H1 (cell line): ENCODE data around the gene FBXL16. TPM values are rescaled to one million over a fixed set of nuclear protein-coding genes. Genes with fewer than 3 reads are reported as not detected.
"Not testable (repeated sequence)": the region's sequence is repeated elsewhere in the genome, so short reads cannot be mapped to it uniquely, and the experiment has no call there.

ENCODE experiments used
- CTCF ChIA-PET: fragments of 300-600 bp; sonication (Branson Sonifier 250); formaldehyde crosslinking; loops from one replicate; lab custom pipeline; 2021; ENCODE audit not compliant: partially characterized antibody; lab: Charles Lee
- POLR2A ChIA-PET: fragments of 300-600 bp; sonication (Branson Sonifier 250); formaldehyde crosslinking; loops from one replicate; lab custom pipeline; 2021; ENCODE audit warnings: inconsistent platforms; ENCODE audit not compliant: partially characterized antibody; lab: Charles Lee
- DNase-seq, 2 experiments: peaks; one replicate each; pipeline versions ENCODE4 v3.0.0 to v3.0.0-alpha.2; 2010 to 2022; ENCODE audit warnings: low spot score in 2 of 2, low read depth in 1 of 2, mixed read lengths in 1 of 2
- FAIRE-seq: peaks from 2 replicates; lab custom pipeline; 2011; peaks lifted over from hg19 to GRCh38; lab: Jason Lieb, UNC
- H2AFZ ChIP-seq: 2 replicates; pipeline ENCODE4 v1.8.1; 2012; ENCODE audit warnings: low read length, inconsistent platforms
- H2AK5ac ChIP-seq: 2 replicates; pipeline ENCODE4 v1.6.1; 2013; ENCODE audit warnings: low read depth, low read length
- H2BK120ac ChIP-seq: replicated peaks from 2 replicates; pipeline ENCODE3; 2013; ENCODE audit warnings: low read depth, low read length, inconsistent platforms
- H2BK12ac ChIP-seq: 2 replicates; pipeline ENCODE4 v1.6.1; 2013; ENCODE audit warnings: low read depth, low read length
- H2BK15ac ChIP-seq: 2 replicates; pipeline ENCODE4 v1.6.1; 2013; ENCODE audit warnings: low read length
- H2BK20ac ChIP-seq: 2 replicates; pipeline ENCODE4 v1.6.1; 2013; ENCODE audit warnings: low read length
- H2BK5ac ChIP-seq: 2 replicates; pipeline ENCODE4 v1.6.1; 2013; ENCODE audit warnings: low read depth, low read length
- H3K14ac ChIP-seq: 2 replicates; pipeline ENCODE4 v1.6.1; 2013; ENCODE audit warnings: inconsistent platforms; ENCODE audit not compliant: insufficient read length
- H3K18ac ChIP-seq: 2 replicates; pipeline ENCODE4 v1.6.1; 2013; ENCODE audit warnings: low read length; ENCODE audit errors: extremely low read depth
- H3K23ac ChIP-seq: 2 replicates; pipeline ENCODE4 v1.6.1; 2013; ENCODE audit warnings: inconsistent platforms; ENCODE audit not compliant: insufficient read length
- H3K23me2 ChIP-seq: 2 replicates; pipeline ENCODE4 v1.6.1; 2013; ENCODE audit warnings: low read depth, low read length
- H3K27ac ChIP-seq: 2 replicates; pipeline ENCODE4 v1.6.1; 2011; ENCODE audit warnings: low read depth, low read length, inconsistent platforms
- H3K27me3 ChIP-seq, 4 experiments: replicated peaks in 1 of 4; 1 replicate in 1 of 4; 2 replicates in 3 of 4; pipeline versions ENCODE4 v1.6.1 to v1.8.1; 2011 to 2013; ENCODE audit warnings: low read length in 3 of 4, mild to moderate bottlenecking in 3 of 4, inconsistent platforms in 2 of 4, mixed read lengths in 2 of 4, moderate library complexity in 1 of 4; ENCODE audit not compliant: control insufficient read depth in 3 of 4, insufficient read depth in 3 of 4; ENCODE audit errors: extremely low read depth in 1 of 4
- H3K36me3 ChIP-seq, 4 experiments: 2 replicates each; pipeline versions ENCODE4 v1.6.1 to v1.8.1; 2011 to 2013; ENCODE audit warnings: mild to moderate bottlenecking in 4 of 4, low read length in 3 of 4, moderate library complexity in 2 of 4, control low read depth in 1 of 4, inconsistent platforms in 1 of 4; ENCODE audit not compliant: insufficient read depth in 4 of 4, control insufficient read depth in 2 of 4
- H3K4ac ChIP-seq: replicated peaks from 2 replicates; pipeline ENCODE3; 2013; ENCODE audit warnings: low read length, low read depth, mixed read lengths, inconsistent platforms; ENCODE audit not compliant: insufficient read length
- H3K4me1 ChIP-seq, 4 experiments: replicated peaks in 1 of 4; 1 replicate in 1 of 4; 2 replicates in 3 of 4; pipeline versions ENCODE4 v1.6.1 to v1.8.1; 2011 to 2013; ENCODE audit warnings: low read length in 3 of 4, inconsistent platforms in 2 of 4, mixed read lengths in 1 of 4; ENCODE audit not compliant: insufficient read depth in 4 of 4, control insufficient read depth in 3 of 4
- H3K4me2 ChIP-seq, 2 experiments: 2 replicates each; pipeline versions ENCODE4 v1.6.1 to v1.8.1; 2011 to 2013; ENCODE audit warnings: low read depth in 2 of 2, low read length in 2 of 2, control low read depth in 1 of 2, inconsistent platforms in 1 of 2, mild to moderate bottlenecking in 1 of 2; ENCODE audit not compliant: insufficient read depth in 1 of 2
- H3K4me3 ChIP-seq, 4 experiments: fragments of 200-600, 300-600 bp in 1 of 4; sonication (generic), shearing (Covaris generic), sonication (Bioruptor Twin) in 1 of 4; 2 replicates each; pipeline versions ENCODE4 v1.5.1 to v1.8.1; 2011 to 2016; ENCODE audit warnings: low read length in 4 of 4, low read depth in 3 of 4, control low read depth in 2 of 4, inconsistent platforms in 2 of 4, mild to moderate bottlenecking in 2 of 4, mixed read lengths in 1 of 4, moderate library complexity in 1 of 4; ENCODE audit not compliant: insufficient read depth in 2 of 4; ENCODE audit errors: extremely low read depth in 1 of 4
- H3K56ac ChIP-seq: replicated peaks from 2 replicates; pipeline ENCODE3; 2013; ENCODE audit warnings: low read depth, mild to moderate bottlenecking, mixed read lengths, low read length, inconsistent platforms; ENCODE audit not compliant: insufficient read length
- H3K79me1 ChIP-seq: 2 replicates; pipeline ENCODE4 v1.6.1; 2013; ENCODE audit warnings: low read depth, low read length, control low read depth
- H3K79me2 ChIP-seq, 2 experiments: 2 replicates each; pipeline versions ENCODE4 v1.6.1 to v1.8.1; 2012 to 2013; ENCODE audit warnings: low read length in 2 of 2, mild to moderate bottlenecking in 2 of 2, inconsistent platforms in 1 of 2; ENCODE audit not compliant: insufficient read depth in 2 of 2, control insufficient read depth in 1 of 2
- H3K9ac ChIP-seq, 4 experiments: replicated peaks in 1 of 4; 1 replicate in 1 of 4; 2 replicates in 3 of 4; pipeline versions ENCODE4 v1.6.1 to v1.8.1; 2011 to 2013; ENCODE audit warnings: low read depth in 3 of 4, low read length in 3 of 4, control low read depth in 2 of 4, mild to moderate bottlenecking in 2 of 4, moderate library complexity in 2 of 4, inconsistent platforms in 1 of 4; ENCODE audit errors: extremely low read depth in 1 of 4
- H3K9me3 ChIP-seq, 2 experiments: 2 replicates each; pipeline versions ENCODE4 v1.6.1 to v1.8.1; 2012 to 2013; ENCODE audit warnings: mild to moderate bottlenecking in 2 of 2, moderate library complexity in 2 of 2, control low read depth in 1 of 2, inconsistent platforms in 1 of 2, low read depth in 1 of 2, low read length in 1 of 2, mixed read lengths in 1 of 2; ENCODE audit not compliant: insufficient read depth in 2 of 2
- H4K20me1 ChIP-seq, 2 experiments: replicated peaks in 1 of 2; 2 replicates each; pipeline versions ENCODE3 to v1.8.1; 2011 to 2013; ENCODE audit warnings: inconsistent platforms in 2 of 2, low read length in 2 of 2, mild to moderate bottlenecking in 1 of 2; ENCODE audit not compliant: insufficient read depth in 2 of 2, control insufficient read depth in 1 of 2
- H4K5ac ChIP-seq: 2 replicates; pipeline ENCODE4 v1.6.1; 2013; ENCODE audit warnings: low read length, low read depth, mixed read lengths, inconsistent platforms; ENCODE audit not compliant: insufficient read length
- H4K8ac ChIP-seq: 2 replicates; pipeline ENCODE4 v1.8.0; 2013; ENCODE audit warnings: mild to moderate bottlenecking, moderate library complexity, low read length, inconsistent platforms; ENCODE audit not compliant: insufficient read depth; ENCODE audit errors: extremely low read depth
- H4K91ac ChIP-seq: replicated peaks from 2 replicates; pipeline ENCODE3; 2013; ENCODE audit warnings: low read length, mixed read lengths, inconsistent platforms; ENCODE audit not compliant: insufficient read length
- WGBS, 2 experiments: shearing (Covaris generic) in 1 of 2; methylation state at CpG; one replicate each; pipeline versions ENCODE4 v1.1.6 to v1.1.7; 2013 to 2015; ENCODE audit warnings: low lambda C conversion rate in 2 of 2, mixed read lengths in 2 of 2, inconsistent platforms in 1 of 2, low coverage in 1 of 2, missing lambda C conversion rate in 1 of 2; ENCODE audit not compliant: insufficient replicate concordance in 2 of 2, insufficient coverage in 1 of 2, insufficient read length in 1 of 2; ENCODE audit errors: extremely low coverage in 1 of 2, missing lambda C conversion rate in 1 of 2; 5-methylcytosine and 5-hydroxymethylcytosine counted together
- polyA plus RNA-seq, 7 experiments: library from polyadenylated mRNA; depleted of rRNA in 3 of 7; stranded (reverse) in 5 of 7; unstranded in 2 of 7; fragments of >200 nt in 5 of 7; fragments of 200-250 nt in 2 of 7; gene quantifications; 1 replicate in 5 of 7; 2 replicates in 1 of 7; 4 replicates in 1 of 7; pipeline versions ENCODE4 v1.2.1 to v1.2.3, GENCODE V29; 2011 to 2013; ENCODE audit warnings: missing spikeins in 2 of 7, mixed read lengths in 2 of 7
- total RNA-seq: library from RNA; stranded (reverse); fragmentation: NEBNext Ultra II Directional; extraction: Animal tissue kit (Norgen Biotek cat#: 25700); gene quantifications from 2 replicates; pipeline ENCODE4 v1.2.1, GENCODE V29; 2021

Gene FBXL16
- total and polyA plus RNA-seq, 2 of the 8 experiments (the other 6 are each of a cell fraction or from before 2014, with no cell fraction given): 12.5 to 12.8 TPM

DNA sequence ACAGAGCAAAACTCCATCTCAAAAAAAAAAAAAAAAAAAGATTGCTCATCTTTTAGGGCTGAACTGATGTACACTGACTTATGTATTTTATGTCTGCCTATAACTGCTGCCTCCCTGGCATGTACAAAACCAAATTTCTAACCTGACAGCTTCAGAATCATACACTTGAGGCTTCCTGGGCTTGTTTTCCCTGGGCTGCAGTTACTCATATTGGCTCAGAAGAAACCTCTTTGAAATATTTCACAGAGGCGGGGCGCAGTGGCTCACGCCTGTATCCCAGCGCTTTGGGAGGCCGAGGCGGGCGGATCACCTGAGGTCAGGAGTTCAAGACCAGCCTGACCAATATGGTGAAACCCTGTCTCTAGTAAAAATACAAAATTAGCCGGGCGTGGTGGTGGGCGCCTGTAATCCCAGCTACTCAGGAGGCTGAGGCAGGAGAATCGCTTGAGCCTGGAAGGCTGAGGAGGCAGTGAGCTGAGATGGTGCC lies 48.6 kb upstream of the FBXL16 start:
- H3K9me3 ChIP-seq, H3K27me3 ChIP-seq, H4K91ac ChIP-seq, H3K36me3 ChIP-seq, H2BK12ac ChIP-seq, H3K9ac ChIP-seq, H3K4ac ChIP-seq, H2AFZ ChIP-seq, H2BK120ac ChIP-seq, H3K4me2 ChIP-seq, H3K79me2 ChIP-seq, H3K4me3 ChIP-seq, H3K23me2 ChIP-seq, H3K27ac ChIP-seq, H4K20me1 ChIP-seq, H3K23ac ChIP-seq, H2BK5ac ChIP-seq, H4K5ac ChIP-seq, H3K79me1 ChIP-seq, H2AK5ac ChIP-seq, H2BK15ac ChIP-seq, H2BK20ac ChIP-seq, DNase-seq, H3K56ac ChIP-seq, H3K18ac ChIP-seq, H3K14ac ChIP-seq, H4K8ac ChIP-seq, FAIRE-seq: not testable (repeated sequence)
- WGBS, 2 experiments: 90% methylated on average over 11 of the region's 11 CpGs; no CpG with 5 or more reads in 1 of the 2 experiments
- ChIA-PET CTCF (interaction anchor here (0.6 to 35.8 kb wide), 7 partner anchors 8 to 42 kb away, joined by 3 to 977 read pairs (median 5); partner anchors contain the start of genes ANTKMT, CCDC78, FBXL16 and HAGHL), POLR2A (interaction anchor here (0.6 to 1.7 kb wide), 3 partner anchors 9 to 38 kb away, joined by 4 to 6 read pairs (median 4); no protein-coding TSS in a partner anchor)
- H3K4me1 ChIP-seq: peaks cover 3 to 12% (median 5%) of the 10 kb centered on the region in 4 experiments; a peak in 5 of 7 replicates
